SK-N-SH (cell line): ENCODE data around the gene TMEM106C. TPM values are rescaled to one million over a fixed set of nuclear protein-coding genes. Genes with fewer than 3 reads are reported as not detected.

Experiments
- CTCF ChIA-PET: fragments of 300-600, 350-600 bp; formaldehyde crosslinking; extraction: SDS; loops from one replicate; lab custom pipeline; 2021; lab: Yijun Ruan, JAX
- POLR2A ChIA-PET: fragments of 350-600 bp; sonication (Branson Sonifier 250); formaldehyde crosslinking; extraction: SDS; loops from one replicate; lab custom pipeline; 2020; ENCODE audit warnings: antibody characterized with exemption, inconsistent platforms; lab: Yijun Ruan, JAX
- DNase-seq: peaks from one replicate; pipeline ENCODE4 v3.0.0; 2012
- H2AFZ ChIP-seq: fragments of 200-600 bp; sonication (generic); 2 replicates; pipeline ENCODE4 v1.8.1; 2016; ENCODE audit warnings: antibody characterized with exemption, mild to moderate bottlenecking, low read depth
- H3F3A ChIP-seq: fragments of 200-600 bp; sonication (generic); replicated peaks from 2 replicates; pipeline ENCODE3; 2016; ENCODE audit warnings: antibody characterized with exemption, mild to moderate bottlenecking; ENCODE audit not compliant: insufficient read depth
- H3K27ac ChIP-seq, 2 experiments: fragments of 200-500 bp in 1 of 2; fragments of 200-600 bp in 1 of 2; sonication (Bioruptor generic) in 1 of 2; sonication (generic), shearing (Covaris generic) in 1 of 2; 2 replicates each; pipeline versions ENCODE4 v1.5.1 to v1.6.1; 2014 to 2016; ENCODE audit warnings: low read depth in 2 of 2, inconsistent platforms in 1 of 2, low read length in 1 of 2, mild to moderate bottlenecking in 1 of 2, mixed read lengths in 1 of 2
- H3K27me3 ChIP-seq: fragments of 200-600 bp; sonication (generic), shearing (Covaris generic); 2 replicates; pipeline ENCODE4 v1.6.1; 2016; ENCODE audit warnings: mixed run types; ENCODE audit not compliant: insufficient read depth
- H3K36me3 ChIP-seq, 2 experiments: fragments of 200-500 bp in 1 of 2; fragments of 200-600 bp in 1 of 2; sonication (Bioruptor generic) in 1 of 2; sonication (generic) in 1 of 2; replicated peaks in 1 of 2; 2 replicates each; pipeline versions ENCODE3 to v1.5.1; 2014 to 2016; ENCODE audit warnings: low read length in 1 of 2, mild to moderate bottlenecking in 1 of 2; ENCODE audit not compliant: insufficient read depth in 2 of 2, control insufficient read depth in 1 of 2
- H3K4me1 ChIP-seq, 2 experiments: fragments of 200-500 bp in 1 of 2; fragments of 200-600 bp in 1 of 2; sonication (Bioruptor generic) in 1 of 2; sonication (generic), shearing (Covaris generic) in 1 of 2; 2 replicates each; pipeline versions ENCODE4 v1.5.1 to v1.6.1; 2014 to 2016; ENCODE audit warnings: low read depth in 1 of 2, low read length in 1 of 2, mixed run types in 1 of 2; ENCODE audit not compliant: insufficient read depth in 2 of 2, control insufficient read depth in 1 of 2
- H3K4me2 ChIP-seq: fragments of 200-600 bp; sonication (generic), shearing (Covaris generic); 2 replicates; pipeline ENCODE4 v1.6.1; 2017; ENCODE audit warnings: mixed run types
- H3K4me3 ChIP-seq, 2 experiments: fragments of 200-500 bp in 1 of 2; fragments of 200-600 bp in 1 of 2; sonication (Bioruptor generic) in 1 of 2; sonication (generic), shearing (Covaris generic) in 1 of 2; 2 replicates each; pipeline versions ENCODE4 v1.5.1 to v1.8.1; 2014 to 2016; ENCODE audit warnings: low read depth in 2 of 2, inconsistent platforms in 1 of 2, low read length in 1 of 2, mild to moderate bottlenecking in 1 of 2, mixed read lengths in 1 of 2, moderate library complexity in 1 of 2
- H3K79me2 ChIP-seq: fragments of 200-600 bp; sonication (generic); 2 replicates; pipeline ENCODE4 v1.8.1; 2017; ENCODE audit warnings: mild to moderate bottlenecking; ENCODE audit not compliant: insufficient read depth
- H3K9ac ChIP-seq: fragments of 200-600 bp; sonication (generic); 2 replicates; pipeline ENCODE4 v1.6.1; 2017; ENCODE audit warnings: mixed run types
- H3K9me2 ChIP-seq: fragments of 200-600 bp; sonication (generic); 2 replicates; pipeline ENCODE4 v1.6.1; 2017; ENCODE audit warnings: mixed run types
- H3K9me3 ChIP-seq: fragments of 200-600 bp; sonication (generic); 2 replicates; pipeline ENCODE4 v1.6.1; 2017; ENCODE audit warnings: mixed run types, mild to moderate bottlenecking, moderate library complexity
- H4K20me1 ChIP-seq: fragments of 200-600 bp; sonication (generic); 2 replicates; pipeline ENCODE4 v1.6.1; 2017; ENCODE audit warnings: mild to moderate bottlenecking, mixed run types; ENCODE audit not compliant: insufficient read depth
- CHD2 ChIP-seq: fragments of 150-350 bp; IDR thresholded peaks from 2 replicates; pipeline ENCODE4 v1.6.1; 2018; ENCODE audit warnings: low read length; ENCODE audit not compliant: partially characterized antibody
- CTCF ChIP-seq: fragments of 200-600 bp; sonication (generic); IDR thresholded peaks from 2 replicates; pipeline ENCODE4 v1.6.1; 2017; ENCODE audit warnings: antibody characterized with exemption, mild to moderate bottlenecking, moderate library complexity
- ELF1 ChIP-seq: IDR thresholded peaks from 2 replicates; pipeline ENCODE4 v1.4.0; 2012
- EP300 ChIP-seq, 2 experiments: IDR thresholded peaks; 2 replicates each; pipeline versions ENCODE4 v1.4.0 to v1.6.1; 2012; ENCODE audit warnings: borderline replicate concordance in 1 of 2, low read depth in 1 of 2, low read length in 1 of 2
- FOSL2 ChIP-seq: IDR thresholded peaks from 2 replicates; pipeline ENCODE4 v1.4.0; 2012; ENCODE audit warnings: low read depth, mild to moderate bottlenecking, moderate library complexity, borderline replicate concordance
- GABPA ChIP-seq: IDR thresholded peaks from 2 replicates; pipeline ENCODE4 v1.4.0; 2012; ENCODE audit warnings: low read depth, mild to moderate bottlenecking
- JUND ChIP-seq: IDR thresholded peaks from 2 replicates; pipeline ENCODE4 v1.4.0; 2012
- NFIC ChIP-seq: IDR thresholded peaks from 2 replicates; pipeline ENCODE4 v1.4.0; 2012; ENCODE audit warnings: borderline replicate concordance
- NRF1 ChIP-seq: IDR thresholded peaks from 2 replicates; pipeline ENCODE4 v1.6.1; 2012; ENCODE audit warnings: low read depth, mild to moderate bottlenecking, low read length
- RAD21 ChIP-seq: IDR thresholded peaks from 2 replicates; pipeline ENCODE4 v1.6.1; 2012; ENCODE audit warnings: mild to moderate bottlenecking, low read length
- REST ChIP-seq: IDR thresholded peaks from 2 replicates; pipeline ENCODE4 v1.6.1; 2012; ENCODE audit warnings: mild to moderate bottlenecking, low read depth, low read length, moderate library complexity
- RXRA ChIP-seq: IDR thresholded peaks from 2 replicates; pipeline ENCODE4 v1.4.0; 2012; ENCODE audit warnings: low read depth, mild to moderate bottlenecking, borderline replicate concordance
- SMC3 ChIP-seq: IDR thresholded peaks from 2 replicates; pipeline ENCODE4 v1.6.1; 2012; ENCODE audit warnings: low read depth, low read length, improper control_type of control experiment
- USF1 ChIP-seq: IDR thresholded peaks from 2 replicates; pipeline ENCODE4 v1.4.0; 2012; ENCODE audit warnings: low read depth, borderline replicate concordance
- WGBS: methylation state at CpG from one replicate; pipeline ENCODE4 v1.1.6; 2017; ENCODE audit warnings: low lambda C conversion rate; 5-methylcytosine and 5-hydroxymethylcytosine counted together
- polyA plus RNA-seq, 3 experiments: library from polyadenylated mRNA; depleted of rRNA; stranded (reverse); fragments of >200 nt; gene quantifications; 2 replicates each; pipeline ENCODE4 v1.2.3, GENCODE V29; 2012

The TMEM106C gene
- polyA plus RNA-seq, 1 of the 3 experiments (the other 2 are of a cell fraction), result 133 TPM

GRCh38 chr12:47997321-47997720 is 33.9 kb downstream of the TMEM106C start:
- H4K20me1 ChIP-seq, result no peaks in the 10 kb centered on the region
- POLR2A ChIA-PET, result no interaction called here
- CTCF ChIA-PET, result no interaction called here
- TF ChIP-seq SMC3 (no peak), EP300 (IDR thresholded peaks at IDR 0.05; ENCODE audit: borderline replicate concordance in 1 of 2, low read depth in 1 of 2, low read length in 1 of 2) (no peak), JUND (no peak), RXRA (no peak), FOSL2 (no peak), NRF1 (no peak), CTCF (no peak), REST (no peak), NFIC (no peak), RAD21 (no peak), CHD2 (no peak), USF1 (no peak), ELF1 (no peak), GABPA (no peak)
- H3K36me3 ChIP-seq, result no peaks in the 10 kb centered on the region
- no peak overlapping the region for H2AFZ ChIP-seq
- WGBS, result 6% methylated on average over 3 of the region's 3 CpGs
- no peak overlapping the region for H3K27ac ChIP-seq
- H3K79me2 ChIP-seq, result no peaks in the 10 kb centered on the region
- H3K9me2 ChIP-seq, result no peaks in the 10 kb centered on the region
- H3F3A ChIP-seq, result no peaks in the 10 kb centered on the region
- no peaks in the 10 kb centered on the region for H3K9me3 ChIP-seq
- H3K27me3 ChIP-seq, result peaks cover 76% of the 10 kb centered on the region
- no peak overlapping the region for H3K4me2 ChIP-seq
- H3K4me1 ChIP-seq, result peaks cover 2 to 25% of the 10 kb centered on the region in 2 experiments; a peak in 2 of 4 replicates
- DNase-seq, result no peak
- H3K4me3 ChIP-seq, result no peak overlapping the region
- H3K9ac ChIP-seq, result no peak overlapping the region
